ENCODE results near the gene NT5C1A.

- TF ChIP-seq CTCF (conservative IDR thresholded peaks at IDR 0.05; ENCODE audit: low read depth, low read length) (no peak), EZH2 (IDR thresholded peaks at IDR 0.05; ENCODE audit: borderline replicate concordance, low read depth, low read length, poor library complexity, severe bottlenecking) (no peak)
Observed at GRCh38 chr1:39695016-39695415, 23.1 kb upstream of the NT5C1A start.

Measured in A673 (cell line).